HG02885 (cell line): ENCODE measurements around the gene BFSP2.

Source experiments
- ATAC-seq: cut with Tn5 transposase; IDR thresholded peaks from one replicate; pipeline ENCODE4 v1.9.1; 2021; ENCODE audit warnings: mild to moderate bottlenecking; ENCODE audit not compliant: unreplicated experiment, poor library complexity

Gene BFSP2

DNA sequence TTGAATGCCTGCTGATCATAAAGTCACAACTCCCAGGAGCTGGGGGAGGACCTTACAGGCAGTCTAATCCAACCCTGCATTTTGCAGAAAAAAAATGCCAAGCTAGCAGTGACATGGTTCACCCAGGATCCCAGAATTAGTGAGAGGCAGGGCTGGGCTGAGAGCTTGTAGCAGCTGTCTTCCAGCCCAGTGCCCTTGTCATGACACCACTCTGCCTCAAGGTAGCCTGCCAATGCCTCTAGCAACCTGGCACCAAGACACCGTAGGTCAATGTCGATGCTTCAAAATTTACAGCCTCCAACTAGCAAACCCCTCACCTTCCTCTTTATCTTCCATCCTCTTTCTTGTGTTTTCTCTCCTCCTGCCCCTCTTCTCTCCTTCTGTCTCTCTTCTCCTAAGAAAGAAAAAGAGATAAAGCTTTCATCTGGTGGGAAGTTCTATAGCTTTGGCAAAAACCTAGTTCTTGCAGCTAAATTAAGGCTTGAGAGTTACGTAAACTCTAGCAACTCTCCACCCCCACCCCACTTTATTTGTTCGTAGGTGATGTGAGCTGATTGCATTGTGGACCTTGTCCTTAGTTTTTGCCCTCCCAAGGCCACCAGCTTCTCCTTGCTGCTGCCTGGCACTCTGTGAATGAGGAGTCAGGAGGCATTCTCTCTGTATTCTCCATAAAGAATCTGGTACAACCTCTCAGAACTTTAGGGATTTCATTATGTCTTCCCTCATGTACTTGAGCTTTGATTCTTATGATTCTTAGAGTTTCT lies 18.3 kb upstream of the BFSP2 start:
- no peak for ATAC-seq

GRCh38 chr3:133383175-133383574 lies 16.7 kb upstream of the BFSP2 start:
- ATAC-seq: no peak

- ATAC-seq: no peak
These were observed 16.1 kb upstream of the BFSP2 start for GRCh38 chr3:133383741-133384140.

- peak; percentile 79 for ATAC-seq
These were observed 15.4 kb upstream of the BFSP2 start for GRCh38 chr3:133384331-133385027.

DNA sequence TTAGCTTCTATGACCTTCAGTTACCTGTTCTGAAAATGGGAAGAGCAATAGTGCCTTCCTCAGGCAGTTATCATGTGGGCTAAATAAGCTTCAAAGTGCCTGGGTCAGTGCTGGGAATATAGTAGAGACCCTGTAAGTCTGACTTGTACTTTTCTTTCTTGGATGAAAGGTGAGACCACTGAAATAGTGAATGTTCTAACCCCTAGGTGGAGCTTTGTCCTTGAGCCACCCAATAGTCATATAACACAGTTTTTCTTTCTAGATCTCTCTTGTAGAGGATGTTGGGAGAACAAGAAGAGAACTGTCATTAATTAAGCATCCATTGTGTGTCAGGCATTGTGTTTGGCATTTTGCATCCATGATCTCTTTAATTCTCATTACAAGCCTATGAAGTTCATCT lies 13.0 kb upstream of the BFSP2 start:
- ATAC-seq: no peak

DNA sequence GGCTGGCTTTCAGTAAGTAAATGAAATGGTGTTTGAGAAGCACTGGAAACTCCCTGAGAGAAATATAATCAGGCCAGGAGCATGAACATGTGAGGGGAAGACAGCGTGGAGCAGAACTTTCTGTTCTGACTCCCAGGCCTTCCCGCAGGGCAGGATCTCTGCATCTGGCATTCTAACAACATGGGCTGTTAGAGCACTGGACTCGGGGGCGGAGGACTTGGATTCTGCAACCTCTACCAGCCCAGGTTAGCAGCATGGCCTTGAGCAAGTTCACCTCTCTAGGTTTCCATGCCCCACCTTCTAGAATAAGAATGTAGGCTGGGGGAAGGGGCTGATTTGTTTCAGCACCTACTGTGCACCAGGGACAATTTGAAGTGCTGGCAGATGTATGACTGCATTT lies 12.5 kb upstream of the BFSP2 start:
- ATAC-seq: no peak

DNA sequence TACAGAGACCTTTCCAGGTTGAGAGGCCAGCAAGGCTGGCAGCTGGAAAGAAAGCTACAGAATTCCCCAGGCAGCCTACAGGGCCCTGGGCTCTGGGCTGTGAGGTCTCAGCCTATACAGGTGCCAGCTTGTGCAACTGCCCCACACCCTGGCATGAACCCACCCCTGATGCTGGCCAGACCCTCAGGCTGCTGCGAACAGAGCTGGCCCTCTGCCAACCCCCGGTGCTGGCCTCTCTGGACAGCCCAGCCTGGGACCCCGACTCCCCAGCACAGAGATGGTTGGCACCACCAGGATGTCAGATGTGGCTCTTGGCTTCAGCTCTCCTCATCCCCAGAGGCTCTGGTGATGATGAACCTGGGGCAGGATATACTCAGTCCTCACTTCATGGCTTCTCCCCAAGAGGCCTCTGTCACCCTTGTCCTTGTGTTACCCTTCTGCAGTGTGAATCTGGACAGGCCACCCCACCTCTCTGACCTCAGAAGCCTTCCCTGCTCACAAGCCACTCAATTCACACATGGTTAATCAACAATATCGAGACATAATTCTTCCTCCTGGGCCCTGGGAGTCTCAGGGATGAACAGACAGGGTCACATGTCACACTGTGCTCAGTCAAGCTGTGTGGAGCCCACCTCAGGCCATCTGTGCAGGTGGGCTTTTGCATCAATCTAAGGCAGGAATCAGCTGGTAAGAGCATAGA lies 11.0 kb upstream of the BFSP2 start:
- ATAC-seq: no peak

DNA sequence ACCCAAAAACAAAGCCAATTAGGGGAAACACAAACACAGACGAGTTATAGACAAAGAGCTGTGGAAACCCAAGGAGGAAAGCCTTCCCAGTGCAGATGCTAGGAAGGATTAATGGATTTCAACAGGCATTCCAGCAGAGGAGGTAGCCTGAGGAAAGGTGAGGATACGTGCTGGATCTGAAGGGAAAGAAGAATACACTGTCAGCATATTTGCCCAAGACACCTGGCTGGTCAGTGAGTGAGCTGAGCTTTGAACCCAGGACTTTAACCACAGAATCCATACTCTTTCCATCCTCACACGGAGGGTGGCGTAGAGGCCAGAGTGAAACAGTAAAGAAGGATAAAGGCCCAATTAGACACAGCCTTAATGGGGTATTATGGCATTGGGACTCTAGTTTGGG lies 9.1 kb upstream of the BFSP2 start:
- ATAC-seq: no peak

- no peak for ATAC-seq
These were observed 6.7 kb upstream of the BFSP2 start for GRCh38 chr3:133393204-133393603.

GRCh38 chr3:133393691-133394474 lies 6.0 kb upstream of the BFSP2 start:
- no peak for ATAC-seq

- ATAC-seq: no peak
These were observed 5.1 kb upstream of the BFSP2 start for GRCh38 chr3:133394561-133395311.

GRCh38 chr3:133396906-133397305 lies 3.0 kb upstream of the BFSP2 start:
- ATAC-seq: no peak

- ATAC-seq: no peak
These were observed 1.7 kb downstream of the BFSP2 start for GRCh38 chr3:133401374-133402135.

GRCh38 chr3:133404920-133405319 lies 5.1 kb downstream of the BFSP2 start:
- ATAC-seq: no peak

GRCh38 chr3:133408366-133408765 lies 8.5 kb downstream of the BFSP2 start:
- ATAC-seq: no peak

- ATAC-seq: no peak
These were observed 9.1 kb downstream of the BFSP2 start for GRCh38 chr3:133408961-133409360.

- ATAC-seq: no peak
These were observed 10.5 kb downstream of the BFSP2 start for GRCh38 chr3:133410191-133410892.
